WTC11 (cell line): ENCODE measurements around the gene PARS2.

ENCODE experiments used
- FOXJ3 ChIP-seq: sonication (generic); formaldehyde crosslinking; IDR thresholded peaks from 2 replicates; pipeline ENCODE4 v1.9.0; 2021; ENCODE audit warnings: missing genetic modification reagents, mild to moderate bottlenecking, borderline replicate concordance
- NR2C2 ChIP-seq: sonication (generic); formaldehyde crosslinking; IDR thresholded peaks from 2 replicates; pipeline ENCODE4 v1.8.0; 2022; ENCODE audit warnings: mild to moderate bottlenecking, missing genetic modification reagents
- TF ChIP-seq, protein P1 (sequence below): fragments of 200-600 bp; IDR thresholded peaks from 2 replicates; pipeline ENCODE4 v1.8.0; 2022; ENCODE audit warnings: antibody characterized with exemption
- TF ChIP-seq, protein P2 (sequence below): sonication (generic); formaldehyde crosslinking; IDR thresholded peaks from 2 replicates; pipeline ENCODE4 v1.8.1; 2023; ENCODE audit warnings: mild to moderate bottlenecking, missing genetic modification reagents, moderate library complexity
- TF ChIP-seq, protein P3 (sequence below): sonication (generic); formaldehyde crosslinking; IDR thresholded peaks from 2 replicates; pipeline ENCODE4 v1.8.0; 2023; ENCODE audit warnings: missing genetic modification reagents, mild to moderate bottlenecking, borderline replicate concordance

DNA sequence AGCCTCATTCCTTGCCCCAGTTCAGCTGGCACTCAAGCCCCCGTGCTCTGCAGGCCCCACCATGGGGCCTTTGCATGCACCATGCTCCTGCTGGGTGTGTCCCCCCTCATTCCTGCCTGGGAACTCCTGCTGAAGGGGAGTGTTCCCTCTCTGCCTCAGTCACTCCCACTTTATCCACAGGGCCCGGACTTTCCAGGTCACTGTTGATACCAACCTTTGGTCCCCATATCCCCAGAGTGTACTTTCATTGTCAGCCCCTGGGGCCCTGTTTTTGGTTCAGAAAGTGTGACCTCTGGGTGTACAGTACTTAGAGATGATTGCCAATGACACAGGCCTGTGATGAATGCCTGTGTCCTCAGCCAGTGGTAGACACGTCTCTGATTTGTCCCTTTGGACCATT, 33.9 kb upstream of the PARS2 start:
- TF ChIP-seq, protein P1, sequence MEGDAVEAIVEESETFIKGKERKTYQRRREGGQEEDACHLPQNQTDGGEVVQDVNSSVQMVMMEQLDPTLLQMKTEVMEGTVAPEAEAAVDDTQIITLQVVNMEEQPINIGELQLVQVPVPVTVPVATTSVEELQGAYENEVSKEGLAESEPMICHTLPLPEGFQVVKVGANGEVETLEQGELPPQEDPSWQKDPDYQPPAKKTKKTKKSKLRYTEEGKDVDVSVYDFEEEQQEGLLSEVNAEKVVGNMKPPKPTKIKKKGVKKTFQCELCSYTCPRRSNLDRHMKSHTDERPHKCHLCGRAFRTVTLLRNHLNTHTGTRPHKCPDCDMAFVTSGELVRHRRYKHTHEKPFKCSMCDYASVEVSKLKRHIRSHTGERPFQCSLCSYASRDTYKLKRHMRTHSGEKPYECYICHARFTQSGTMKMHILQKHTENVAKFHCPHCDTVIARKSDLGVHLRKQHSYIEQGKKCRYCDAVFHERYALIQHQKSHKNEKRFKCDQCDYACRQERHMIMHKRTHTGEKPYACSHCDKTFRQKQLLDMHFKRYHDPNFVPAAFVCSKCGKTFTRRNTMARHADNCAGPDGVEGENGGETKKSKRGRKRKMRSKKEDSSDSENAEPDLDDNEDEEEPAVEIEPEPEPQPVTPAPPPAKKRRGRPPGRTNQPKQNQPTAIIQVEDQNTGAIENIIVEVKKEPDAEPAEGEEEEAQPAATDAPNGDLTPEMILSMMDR: no peak
- TF ChIP-seq, protein P2, sequence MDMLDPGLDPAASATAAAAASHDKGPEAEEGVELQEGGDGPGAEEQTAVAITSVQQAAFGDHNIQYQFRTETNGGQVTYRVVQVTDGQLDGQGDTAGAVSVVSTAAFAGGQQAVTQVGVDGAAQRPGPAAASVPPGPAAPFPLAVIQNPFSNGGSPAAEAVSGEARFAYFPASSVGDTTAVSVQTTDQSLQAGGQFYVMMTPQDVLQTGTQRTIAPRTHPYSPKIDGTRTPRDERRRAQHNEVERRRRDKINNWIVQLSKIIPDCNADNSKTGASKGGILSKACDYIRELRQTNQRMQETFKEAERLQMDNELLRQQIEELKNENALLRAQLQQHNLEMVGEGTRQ: no peak
- TF ChIP-seq NR2C2 (CRISPR knock-in tag) (no peak), FOXJ3 (CRISPR knock-in tag) (no peak)
- TF ChIP-seq, protein P3, sequence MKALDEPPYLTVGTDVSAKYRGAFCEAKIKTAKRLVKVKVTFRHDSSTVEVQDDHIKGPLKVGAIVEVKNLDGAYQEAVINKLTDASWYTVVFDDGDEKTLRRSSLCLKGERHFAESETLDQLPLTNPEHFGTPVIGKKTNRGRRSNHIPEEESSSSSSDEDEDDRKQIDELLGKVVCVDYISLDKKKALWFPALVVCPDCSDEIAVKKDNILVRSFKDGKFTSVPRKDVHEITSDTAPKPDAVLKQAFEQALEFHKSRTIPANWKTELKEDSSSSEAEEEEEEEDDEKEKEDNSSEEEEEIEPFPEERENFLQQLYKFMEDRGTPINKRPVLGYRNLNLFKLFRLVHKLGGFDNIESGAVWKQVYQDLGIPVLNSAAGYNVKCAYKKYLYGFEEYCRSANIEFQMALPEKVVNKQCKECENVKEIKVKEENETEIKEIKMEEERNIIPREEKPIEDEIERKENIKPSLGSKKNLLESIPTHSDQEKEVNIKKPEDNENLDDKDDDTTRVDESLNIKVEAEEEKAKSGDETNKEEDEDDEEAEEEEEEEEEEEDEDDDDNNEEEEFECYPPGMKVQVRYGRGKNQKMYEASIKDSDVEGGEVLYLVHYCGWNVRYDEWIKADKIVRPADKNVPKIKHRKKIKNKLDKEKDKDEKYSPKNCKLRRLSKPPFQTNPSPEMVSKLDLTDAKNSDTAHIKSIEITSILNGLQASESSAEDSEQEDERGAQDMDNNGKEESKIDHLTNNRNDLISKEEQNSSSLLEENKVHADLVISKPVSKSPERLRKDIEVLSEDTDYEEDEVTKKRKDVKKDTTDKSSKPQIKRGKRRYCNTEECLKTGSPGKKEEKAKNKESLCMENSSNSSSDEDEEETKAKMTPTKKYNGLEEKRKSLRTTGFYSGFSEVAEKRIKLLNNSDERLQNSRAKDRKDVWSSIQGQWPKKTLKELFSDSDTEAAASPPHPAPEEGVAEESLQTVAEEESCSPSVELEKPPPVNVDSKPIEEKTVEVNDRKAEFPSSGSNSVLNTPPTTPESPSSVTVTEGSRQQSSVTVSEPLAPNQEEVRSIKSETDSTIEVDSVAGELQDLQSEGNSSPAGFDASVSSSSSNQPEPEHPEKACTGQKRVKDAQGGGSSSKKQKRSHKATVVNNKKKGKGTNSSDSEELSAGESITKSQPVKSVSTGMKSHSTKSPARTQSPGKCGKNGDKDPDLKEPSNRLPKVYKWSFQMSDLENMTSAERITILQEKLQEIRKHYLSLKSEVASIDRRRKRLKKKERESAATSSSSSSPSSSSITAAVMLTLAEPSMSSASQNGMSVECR: no peak
